ENCODE results near the gene SNX1.
"Not testable (repeated sequence)": the region's sequence is repeated elsewhere in the genome, so short reads cannot be mapped to it uniquely, and the experiment has no call there.

SNX1 gene

GRCh38 chr15:64095795-64096667, at the start of gene SNX1:
Gene SNX1 (plus strand): TSS chr15:64095982. CDS start chr15:64096014, 32 bp downstream.
- DNase-seq (ENCODE audit: low spot score) = peak; percentile 96

GRCh38 chr15:64046421-64047153, 49.2 kb upstream of the SNX1 start, which contains the start of gene DAPK2:
Gene DAPK2 (minus strand): TSS chr15:64046485. CDS start chr15:64040261, 6,224 bp downstream.
- peak; percentile 67 for DNase-seq (ENCODE audit: low spot score)

- peak; percentile 1 for DNase-seq (ENCODE audit: low spot score)
Measured at GRCh38 chr15:64048781-64049460, 46.9 kb upstream of the SNX1 start.

GRCh38 chr15:64050281-64051092, 45.3 kb upstream of the SNX1 start:
- peak; percentile 0 for DNase-seq (ENCODE audit: low spot score)

GRCh38 chr15:64051093-64051402, 44.7 kb upstream of the SNX1 start:
- DNase-seq (ENCODE audit: low spot score) = no peak

GRCh38 chr15:64051407-64052259, 44.1 kb upstream of the SNX1 start:
- no peak for DNase-seq (ENCODE audit: low spot score)

GRCh38 chr15:64052925-64053491, 42.8 kb upstream of the SNX1 start:
- DNase-seq (ENCODE audit: low spot score) = no peak

GRCh38 chr15:64053674-64054073, 42.1 kb upstream of the SNX1 start:
- DNase-seq (ENCODE audit: low spot score) = not testable (repeated sequence)

GRCh38 chr15:64058279-64058678, 37.5 kb upstream of the SNX1 start:
- DNase-seq (ENCODE audit: low spot score) = no peak

- DNase-seq (ENCODE audit: low spot score) = not testable (repeated sequence)
Measured at GRCh38 chr15:64059104-64059503, 36.7 kb upstream of the SNX1 start.

- DNase-seq (ENCODE audit: low spot score) = no peak
Measured at GRCh38 chr15:64060716-64061115, 35.1 kb upstream of the SNX1 start.

GRCh38 chr15:64066451-64066850, 29.3 kb upstream of the SNX1 start:
- no peak for DNase-seq (ENCODE audit: low spot score)

GRCh38 chr15:64067564-64068030, 28.2 kb upstream of the SNX1 start:
- DNase-seq (ENCODE audit: low spot score) = peak; percentile 73

GRCh38 chr15:64068133-64068532, 27.6 kb upstream of the SNX1 start:
- no peak for DNase-seq (ENCODE audit: low spot score)

- DNase-seq (ENCODE audit: low spot score) = no peak
Measured at GRCh38 chr15:64070106-64070505, 25.7 kb upstream of the SNX1 start.

- peak; percentile 54 for DNase-seq (ENCODE audit: low spot score)
Measured at GRCh38 chr15:64070965-64071851, 24.6 kb upstream of the SNX1 start.

GRCh38 chr15:64071931-64072765, 23.6 kb upstream of the SNX1 start:
- no peak for DNase-seq (ENCODE audit: low spot score)

- no peak for DNase-seq (ENCODE audit: low spot score)
Measured at GRCh38 chr15:64072812-64073211, 23.0 kb upstream of the SNX1 start.
